GM21737 (cell line): ENCODE measurements around the gene PTGER4.
"Not testable (repeated sequence)": the region's sequence is repeated elsewhere in the genome, so short reads cannot be mapped to it uniquely, and the experiment has no call there.

Experiments
- ATAC-seq: cut with Tn5 transposase; IDR thresholded peaks from one replicate; pipeline ENCODE4 v1.9.1; 2021; ENCODE audit warnings: mild to moderate bottlenecking, moderate library complexity; ENCODE audit not compliant: unreplicated experiment

The PTGER4 gene

DNA sequence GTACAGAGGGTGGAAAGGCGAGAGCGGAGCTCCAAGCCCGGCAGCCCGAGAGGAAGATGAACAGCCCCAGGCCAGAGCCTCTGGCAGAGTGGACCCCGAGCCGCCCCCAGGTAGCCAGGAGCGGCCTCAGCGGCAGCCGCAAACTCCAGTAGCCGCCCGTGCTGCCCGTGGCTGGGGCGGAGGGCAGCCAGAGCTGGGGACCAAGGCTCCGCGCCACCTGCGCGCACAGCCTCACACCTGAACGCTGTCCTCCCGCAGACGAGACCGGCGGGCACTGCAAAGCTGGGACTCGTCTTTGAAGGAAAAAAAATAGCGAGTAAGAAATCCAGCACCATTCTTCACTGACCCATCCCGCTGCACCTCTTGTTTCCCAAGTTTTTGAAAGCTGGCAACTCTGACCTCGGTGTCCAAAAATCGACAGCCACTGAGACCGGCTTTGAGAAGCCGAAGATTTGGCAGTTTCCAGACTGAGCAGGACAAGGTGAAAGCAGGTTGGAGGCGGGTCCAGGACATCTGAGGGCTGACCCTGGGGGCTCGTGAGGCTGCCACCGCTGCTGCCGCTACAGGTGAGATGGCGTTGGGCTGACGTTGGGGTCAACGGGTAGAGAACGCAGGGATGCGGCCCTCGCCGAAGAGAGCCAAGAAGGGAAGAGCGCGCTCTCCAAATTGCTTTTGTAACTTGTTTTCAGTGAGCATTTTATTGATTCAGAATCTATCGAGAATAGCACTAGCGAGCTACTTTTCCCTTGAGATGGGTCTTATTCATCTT, at the start of gene PTGER4:
Gene PTGER4, plus strand, starts transcription at position 3 of the 769 bp plus-strand sequence. CDS start 1,079 bp downstream, outside the sequence.
- ATAC-seq, result peak; percentile 26

DNA sequence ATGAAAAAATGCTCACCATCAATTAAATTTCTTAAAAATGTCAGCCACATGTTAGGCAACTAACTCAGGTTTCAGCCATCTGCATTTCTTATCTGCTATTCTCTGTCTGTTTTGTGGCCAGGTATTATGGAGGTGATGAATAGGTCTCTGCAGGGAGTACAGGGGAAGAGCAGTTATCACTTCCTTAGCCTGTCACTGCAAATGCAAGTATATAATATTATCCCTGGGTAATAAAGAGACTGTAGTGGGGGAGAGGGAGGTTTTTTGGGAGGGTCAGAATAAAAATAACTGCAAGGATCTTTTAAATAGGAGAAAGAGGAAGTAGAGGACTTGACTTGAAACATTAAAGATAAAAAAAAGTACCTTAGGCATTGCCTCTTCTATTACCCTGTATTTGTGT, 49.6 kb upstream of the PTGER4 start:
- ATAC-seq, result no peak

DNA sequence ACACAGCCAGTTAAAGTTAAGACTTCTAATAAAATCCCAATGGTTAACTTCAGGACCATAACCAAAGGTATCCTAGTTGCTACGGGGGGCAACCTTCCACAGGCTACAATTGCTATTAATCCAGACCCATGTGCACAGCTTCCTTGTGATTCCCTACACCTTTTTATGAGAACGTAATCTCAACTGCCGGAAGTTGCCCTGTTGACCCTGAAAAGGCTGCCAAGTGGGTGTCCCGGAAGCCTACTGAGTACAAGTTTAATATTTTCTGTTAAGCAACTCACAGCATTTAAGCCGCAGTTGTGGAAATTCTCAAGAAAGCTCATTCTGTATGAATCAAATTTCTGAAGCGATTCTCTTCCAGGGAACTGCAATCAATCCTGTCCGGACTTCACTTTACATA, 48.5 kb upstream of the PTGER4 start:
- ATAC-seq, result no peak

DNA sequence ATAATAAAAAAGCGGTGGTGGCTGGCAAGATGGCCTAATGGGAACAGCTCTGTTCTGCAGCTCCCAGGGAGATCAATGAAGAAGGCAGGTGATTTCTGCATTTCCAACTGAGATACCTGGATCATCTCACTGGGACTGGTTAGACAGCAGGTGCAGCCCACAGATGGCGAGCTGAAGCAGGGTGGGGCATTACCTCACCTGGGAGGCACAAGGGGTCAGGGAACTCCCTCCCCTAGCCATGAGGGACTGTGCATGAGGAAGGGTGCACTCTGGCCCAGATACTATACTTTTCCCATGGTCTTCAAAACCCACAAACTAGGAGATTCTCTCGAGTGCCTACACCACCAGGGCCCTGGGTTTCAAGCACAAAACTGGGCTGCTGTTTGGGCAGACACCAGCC, 45.6 kb upstream of the PTGER4 start:
- no peak for ATAC-seq

DNA sequence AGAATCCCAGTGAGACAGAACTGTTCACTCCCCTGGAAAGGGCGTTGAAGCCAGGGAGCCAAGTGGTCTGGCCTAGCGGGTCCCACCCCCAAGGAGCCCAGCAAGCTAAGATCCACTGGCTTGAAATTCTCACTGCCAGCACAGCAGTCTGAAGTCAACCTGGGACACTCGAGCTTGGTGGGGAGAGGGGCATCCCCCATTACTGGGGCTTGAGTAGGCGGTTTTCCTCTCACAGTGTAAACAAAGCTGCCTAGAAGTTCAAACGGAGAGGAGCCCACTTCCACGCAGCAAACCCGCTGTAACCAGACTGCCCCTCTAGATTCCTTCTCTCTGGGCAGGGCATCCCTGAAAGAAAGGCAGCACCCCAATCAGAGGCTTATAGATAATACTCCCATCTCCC, 45.1 kb upstream of the PTGER4 start:
- ATAC-seq, result no peak

GRCh38 chr5:40639531-40639930, 40.2 kb upstream of the PTGER4 start:
- not testable (repeated sequence) for ATAC-seq

GRCh38 chr5:40646266-40646665, 33.4 kb upstream of the PTGER4 start:
- no peak for ATAC-seq

GRCh38 chr5:40648150-40648549, 31.6 kb upstream of the PTGER4 start:
- no peak for ATAC-seq

GRCh38 chr5:40649463-40650030, 30.2 kb upstream of the PTGER4 start:
- ATAC-seq, result no peak

DNA sequence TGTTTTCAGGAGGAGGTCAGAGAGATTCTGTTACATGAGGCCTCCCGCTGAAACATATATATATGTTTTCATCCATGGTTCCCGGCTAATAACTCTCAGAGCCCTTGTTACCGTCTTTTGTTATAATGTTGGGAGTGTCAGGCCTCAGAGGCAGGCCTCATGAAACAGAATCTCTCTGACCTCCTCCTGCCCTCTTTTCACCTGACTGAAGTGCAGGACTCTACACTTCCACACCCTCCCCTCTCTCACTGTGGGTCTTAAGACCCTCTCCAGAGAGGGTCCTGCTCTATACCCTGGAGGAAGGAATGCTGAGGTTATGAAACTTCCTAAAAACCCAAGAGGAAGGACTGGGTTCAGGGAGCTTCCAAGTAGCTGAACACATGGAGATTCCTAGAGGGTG, 28.5 kb upstream of the PTGER4 start:
- no peak for ATAC-seq

DNA sequence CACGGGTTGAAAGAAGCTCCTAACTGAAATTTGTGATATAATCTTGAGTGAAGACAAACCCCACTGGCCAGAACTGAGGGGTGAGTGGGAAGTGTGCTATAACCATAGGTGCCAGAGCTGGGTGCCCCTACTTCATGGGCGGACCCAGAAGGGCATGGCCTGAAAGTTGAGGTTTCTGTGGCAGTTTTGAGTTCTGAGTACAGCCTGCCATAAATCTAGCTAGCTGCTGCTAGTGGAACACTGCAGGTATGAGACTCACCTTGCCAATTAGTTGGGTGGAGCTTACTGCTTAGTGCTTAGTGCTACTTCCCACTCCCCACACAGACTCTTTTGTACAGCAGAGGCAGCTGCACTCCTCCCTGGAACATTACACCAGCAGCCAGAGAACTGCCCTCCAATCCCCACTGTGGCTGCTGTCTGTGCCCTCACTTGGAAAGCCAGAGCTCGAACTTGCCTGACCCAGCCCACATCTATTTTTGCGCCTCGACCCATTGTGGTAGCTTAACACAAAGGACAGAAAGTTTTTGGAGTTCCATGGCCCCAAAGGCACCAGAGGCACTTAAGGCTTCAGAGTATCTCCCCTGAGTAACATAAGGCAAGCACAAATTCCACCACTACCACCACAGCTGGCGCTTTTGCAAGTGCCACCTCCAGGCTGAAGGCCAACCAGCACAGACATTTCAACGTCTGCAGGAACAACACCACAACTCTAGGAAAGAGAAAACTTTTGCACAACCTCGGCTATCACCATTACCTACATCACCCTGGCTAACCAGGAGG, 27.1 kb upstream of the PTGER4 start:
- ATAC-seq, result no peak

DNA sequence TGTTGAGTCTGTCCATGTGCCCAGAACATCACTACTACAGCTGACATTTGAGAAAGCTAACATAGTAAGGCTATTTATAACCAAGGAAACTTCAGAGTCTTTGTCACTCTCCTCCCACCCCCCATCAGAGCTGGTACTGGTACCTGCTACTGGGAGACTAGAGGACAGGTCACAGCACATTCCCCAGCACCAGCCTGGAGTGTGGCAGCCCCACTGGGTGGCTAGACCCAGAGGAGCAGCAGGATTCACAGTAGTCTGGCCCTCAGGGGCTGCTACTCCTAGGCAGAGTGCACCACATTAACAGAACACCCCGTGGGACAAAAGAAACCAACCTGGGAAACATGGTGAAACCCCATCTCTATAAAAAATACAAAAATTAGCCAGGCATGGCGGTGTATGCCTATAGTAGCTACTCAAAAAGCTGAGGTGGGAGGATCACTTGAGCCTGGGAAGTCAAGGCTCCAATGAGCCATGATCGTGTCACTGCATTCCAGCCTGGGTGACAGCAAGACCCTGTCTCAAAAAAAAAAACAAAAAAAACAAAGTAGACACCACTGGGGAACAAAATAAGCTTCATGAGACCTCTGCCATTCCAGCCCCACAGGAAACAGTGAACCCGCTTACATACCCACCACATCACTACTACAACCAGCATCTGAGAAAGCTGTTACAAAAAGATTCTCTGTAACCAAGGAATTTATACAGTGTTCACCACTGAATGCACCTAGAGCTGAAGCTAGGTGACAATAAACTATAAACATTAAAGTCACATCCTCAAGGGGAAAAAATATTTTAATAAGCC, 26.3 kb upstream of the PTGER4 start:
- ATAC-seq, result no peak

DNA sequence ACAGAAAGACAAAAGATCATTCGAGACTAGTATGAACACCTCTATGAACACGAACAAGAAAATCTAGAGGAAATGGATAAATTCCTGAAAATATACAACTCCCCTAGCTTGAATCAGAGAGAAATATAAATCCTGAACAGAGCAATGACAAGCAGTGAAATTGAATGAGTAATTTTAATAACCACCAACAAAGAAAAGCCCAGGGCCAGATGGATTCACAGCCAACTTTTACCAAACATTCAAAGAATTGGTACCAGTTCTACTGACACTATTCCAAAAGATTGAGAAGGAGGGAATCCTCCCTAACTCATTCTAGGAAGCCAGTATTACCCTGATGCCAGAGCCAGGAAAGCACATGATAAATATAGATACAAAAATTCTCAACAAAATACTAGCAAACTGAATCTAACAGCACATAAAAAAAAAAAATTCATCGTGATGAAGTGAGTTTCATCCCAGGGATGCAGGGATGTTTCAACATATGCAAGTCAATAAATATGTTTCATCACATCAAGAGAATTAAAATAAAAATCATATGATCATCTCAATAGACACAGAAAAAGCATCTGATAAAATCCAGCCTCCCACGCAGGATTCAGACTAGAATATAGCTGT, 25.2 kb upstream of the PTGER4 start:
- no peak for ATAC-seq

DNA sequence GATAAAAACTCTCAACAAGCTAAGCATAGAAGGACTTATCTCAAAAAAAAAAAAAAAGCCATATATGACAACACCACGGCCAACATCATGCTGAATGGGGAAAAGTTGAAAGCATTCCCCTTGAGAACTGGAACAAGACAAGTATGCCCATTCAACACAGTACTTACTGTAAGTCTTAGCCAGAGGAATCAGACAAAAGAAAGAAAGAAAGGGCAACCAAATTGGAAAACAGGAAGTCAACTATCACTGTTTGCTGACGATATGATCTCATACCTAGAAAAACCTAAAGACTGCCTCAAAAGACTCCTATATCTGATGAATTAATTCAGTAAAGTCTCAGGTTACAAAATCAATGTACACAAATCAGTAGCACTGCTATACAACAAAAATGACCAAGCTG, 24.6 kb upstream of the PTGER4 start:
- no peak for ATAC-seq

DNA sequence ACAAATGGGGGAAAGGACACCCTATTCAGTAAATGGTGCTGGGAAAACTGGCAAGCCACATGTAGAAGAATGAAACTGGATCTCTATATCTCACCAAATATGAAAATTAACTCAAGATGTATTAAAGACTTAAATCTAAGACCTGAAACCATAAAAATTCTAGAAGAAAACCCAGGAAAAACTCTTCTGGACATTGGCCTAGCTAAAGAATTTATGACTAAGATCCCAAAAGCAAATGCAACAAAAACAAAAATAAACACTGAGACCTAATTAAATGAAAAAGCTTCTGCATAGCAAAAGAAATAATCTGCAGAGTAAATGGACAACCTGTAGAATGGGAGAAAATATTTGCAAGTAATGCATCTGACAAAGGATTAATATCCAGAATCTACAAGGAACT, 23.6 kb upstream of the PTGER4 start:
- ATAC-seq, result not testable (repeated sequence)

GRCh38 chr5:40656766-40657165, 22.9 kb upstream of the PTGER4 start:
- no peak for ATAC-seq

DNA sequence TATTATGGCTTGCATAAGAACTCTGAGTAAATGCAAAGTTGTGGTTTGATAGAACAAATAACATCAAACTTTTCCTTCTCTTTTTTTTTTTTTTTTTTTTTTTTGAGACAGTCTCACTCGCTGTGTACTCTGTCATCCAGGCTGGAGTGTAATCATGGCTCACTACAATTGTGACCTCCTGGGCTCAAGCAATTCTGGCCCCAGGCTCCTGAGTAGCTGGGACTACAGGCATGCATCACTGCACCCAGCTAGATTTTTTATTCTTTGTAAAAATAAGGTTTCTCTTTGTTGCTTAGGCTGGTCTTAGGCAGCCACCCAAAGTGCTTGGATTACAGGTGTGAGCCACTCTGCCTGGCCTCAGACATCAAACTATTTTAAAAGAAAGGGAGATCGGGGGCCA, 19.0 kb upstream of the PTGER4 start:
- no peak for ATAC-seq

DNA sequence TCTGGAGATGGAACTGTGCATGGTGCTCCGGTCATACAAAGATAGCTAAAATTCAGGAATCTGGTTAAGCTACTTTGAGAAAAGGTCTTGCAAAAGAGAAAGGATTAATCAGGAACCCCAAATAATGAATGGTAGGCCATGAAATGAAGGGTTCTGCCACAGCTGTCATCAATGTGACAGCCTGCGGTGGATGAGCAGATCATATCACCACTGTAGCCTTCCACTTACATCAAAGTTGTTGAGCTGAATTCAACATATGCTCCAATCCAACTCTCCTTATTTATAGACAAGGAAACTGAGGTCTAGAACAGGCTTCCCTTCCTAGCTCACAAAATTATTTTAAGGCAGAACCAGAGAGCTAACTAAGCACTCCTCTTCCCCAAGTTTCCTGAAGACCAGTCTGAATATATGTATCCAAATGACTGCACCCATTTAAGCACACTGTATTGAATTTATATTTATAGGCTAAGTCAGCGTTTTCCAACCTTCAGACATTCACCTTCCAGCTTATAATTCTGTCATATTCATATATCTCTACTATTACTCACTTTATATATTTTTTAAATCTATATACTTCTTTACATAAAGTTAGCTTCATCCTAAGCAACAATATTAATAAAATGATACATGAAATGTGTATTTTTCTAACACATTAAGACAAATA, 13.9 kb upstream of the PTGER4 start:
- ATAC-seq, result no peak

GRCh38 chr5:40666657-40667056, 13.1 kb upstream of the PTGER4 start:
- no peak for ATAC-seq

GRCh38 chr5:40667161-40667663, 12.5 kb upstream of the PTGER4 start:
- no peak for ATAC-seq
